Measurements from ENCODE around the gene NEMP1. TPM values are rescaled to one million over a fixed set of nuclear protein-coding genes. Genes with fewer than 3 reads are reported as not detected.

NEMP1 gene
- polyA plus RNA-seq, 1 donor from 2014 or later = 6.8 TPM

DNA sequence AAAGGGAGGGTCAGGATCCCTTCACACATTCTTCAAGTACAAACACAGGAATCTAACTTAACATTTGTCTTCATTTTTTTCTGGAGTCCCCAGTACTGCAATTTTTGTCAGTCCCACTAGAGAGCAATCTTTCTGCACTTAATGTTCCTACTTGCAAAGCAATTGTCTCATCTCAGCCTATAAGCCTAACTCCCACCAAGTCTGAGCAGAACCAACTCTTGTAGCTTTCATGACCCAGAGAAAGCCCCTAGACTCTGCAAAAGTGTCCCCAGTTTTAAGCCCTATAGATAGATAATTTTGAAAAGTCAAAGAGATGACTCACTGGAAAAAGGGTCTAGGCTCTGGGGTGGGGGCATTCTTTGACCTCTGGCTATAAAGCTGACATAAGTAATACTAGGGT, 70.4 kb downstream of the NEMP1 start:
- Histone ChIP-seq H4K20me1 (ENCODE audit: insufficient read depth) (no peaks in the 10 kb centered on the region), H3K4me3 (ENCODE audit: low read length) (no peak overlapping the region), H3K9me2 (ENCODE audit: insufficient read depth, low read length) (no peaks in the 10 kb centered on the region), H3K9me3 (ENCODE audit: low read length) (no peaks in the 10 kb centered on the region), H3K9ac (ENCODE audit: low read length) (no peak overlapping the region), H3K79me2 (replicated peaks; ENCODE audit: insufficient read depth, low read length) (peaks cover 20% of the 10 kb centered on the region), H3K4me2 (ENCODE audit: low read length) (no peak overlapping the region), H3F3A (ENCODE audit: insufficient read depth, low read length, poor library complexity, severe bottlenecking) (no peaks in the 10 kb centered on the region), H2AFZ (ENCODE audit: low read depth, low read length) (no peak overlapping the region), H3K36me3 (ENCODE audit: insufficient read depth, low read length) (no peaks in the 10 kb centered on the region), H3K27me3 (ENCODE audit: insufficient read depth, low read depth, low read length) (no peaks in the 10 kb centered on the region), H3K27ac (ENCODE audit: low read length) (no peak overlapping the region)
- TF ChIP-seq MXI1 (conservative IDR thresholded peaks at IDR 0.05; ENCODE audit: poor library complexity, severe bottlenecking) = no peak
- peak; percentile 76 for TF ChIP-seq SMC3 (conservative IDR thresholded peaks at IDR 0.05; ENCODE audit: poor library complexity)
- TF ChIP-seq, protein P1, sequence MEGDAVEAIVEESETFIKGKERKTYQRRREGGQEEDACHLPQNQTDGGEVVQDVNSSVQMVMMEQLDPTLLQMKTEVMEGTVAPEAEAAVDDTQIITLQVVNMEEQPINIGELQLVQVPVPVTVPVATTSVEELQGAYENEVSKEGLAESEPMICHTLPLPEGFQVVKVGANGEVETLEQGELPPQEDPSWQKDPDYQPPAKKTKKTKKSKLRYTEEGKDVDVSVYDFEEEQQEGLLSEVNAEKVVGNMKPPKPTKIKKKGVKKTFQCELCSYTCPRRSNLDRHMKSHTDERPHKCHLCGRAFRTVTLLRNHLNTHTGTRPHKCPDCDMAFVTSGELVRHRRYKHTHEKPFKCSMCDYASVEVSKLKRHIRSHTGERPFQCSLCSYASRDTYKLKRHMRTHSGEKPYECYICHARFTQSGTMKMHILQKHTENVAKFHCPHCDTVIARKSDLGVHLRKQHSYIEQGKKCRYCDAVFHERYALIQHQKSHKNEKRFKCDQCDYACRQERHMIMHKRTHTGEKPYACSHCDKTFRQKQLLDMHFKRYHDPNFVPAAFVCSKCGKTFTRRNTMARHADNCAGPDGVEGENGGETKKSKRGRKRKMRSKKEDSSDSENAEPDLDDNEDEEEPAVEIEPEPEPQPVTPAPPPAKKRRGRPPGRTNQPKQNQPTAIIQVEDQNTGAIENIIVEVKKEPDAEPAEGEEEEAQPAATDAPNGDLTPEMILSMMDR (IDR thresholded peaks at IDR 0.05; ENCODE audit: poor library complexity, severe bottlenecking) = peak; percentile 84
- TF ChIP-seq POLR2AphosphoS5 (IDR thresholded peaks at IDR 0.05) = no peak
- TF ChIP-seq RAD21 (conservative IDR thresholded peaks at IDR 0.05) = peak; percentile 84

DNA sequence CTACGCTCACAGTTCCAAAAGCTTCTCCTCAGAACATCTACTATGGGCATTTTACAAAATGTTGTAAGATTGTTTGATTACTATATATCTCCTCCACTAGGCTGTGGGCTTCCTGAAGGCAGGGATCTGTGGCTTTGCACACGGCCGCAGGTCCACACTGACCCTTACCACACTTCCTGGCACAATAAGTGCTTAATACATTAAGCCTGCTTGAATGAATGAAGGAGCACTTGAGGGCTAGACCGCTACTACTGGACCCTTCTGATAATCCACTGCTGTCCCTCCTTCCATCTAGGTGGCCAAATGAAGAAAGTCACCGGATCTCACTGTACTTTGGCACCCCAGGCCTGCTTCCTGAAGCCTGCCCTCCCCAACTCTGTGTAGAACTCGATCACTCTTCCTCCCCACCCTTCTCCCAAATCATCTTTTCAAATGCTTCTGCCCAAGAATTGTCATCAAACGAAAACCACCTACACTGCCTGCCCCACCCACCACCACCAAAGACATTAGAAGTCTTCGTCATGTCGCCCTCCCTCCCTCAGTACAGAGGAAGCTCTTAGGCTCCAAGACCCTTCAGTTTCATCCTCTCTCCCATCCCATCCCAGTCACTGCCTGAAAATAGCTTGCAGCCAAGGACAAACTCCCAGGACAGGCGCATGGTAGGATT, 71.6 kb downstream of the NEMP1 start:
- Histone ChIP-seq H3K4me2 (ENCODE audit: low read length) (no peak overlapping the region), H3K79me2 (replicated peaks; ENCODE audit: insufficient read depth, low read length) (peaks cover 29% of the 10 kb centered on the region)

More for the DNA sequence above, 71.6 kb downstream of the NEMP1 start:
- Histone ChIP-seq H3K36me3 (ENCODE audit: insufficient read depth, low read length) (no peaks in the 10 kb centered on the region), H2AFZ (ENCODE audit: low read depth, low read length) (no peak overlapping the region), H3K9ac (ENCODE audit: low read length) (peak overlapping the region; percentile 27), H3K4me3 (ENCODE audit: low read length) (peak overlapping the region; percentile 55), H3K9me2 (ENCODE audit: insufficient read depth, low read length) (no peaks in the 10 kb centered on the region), H3K27me3 (ENCODE audit: insufficient read depth, low read depth, low read length) (no peaks in the 10 kb centered on the region), H3K9me3 (ENCODE audit: low read length) (no peaks in the 10 kb centered on the region), H3K27ac (ENCODE audit: low read length) (no peak overlapping the region), H4K20me1 (ENCODE audit: insufficient read depth) (no peaks in the 10 kb centered on the region), H3F3A (ENCODE audit: insufficient read depth, low read length, poor library complexity, severe bottlenecking) (no peaks in the 10 kb centered on the region)
- TF ChIP-seq EZH2 (IDR thresholded peaks at IDR 0.05; ENCODE audit: borderline replicate concordance, insufficient read depth, low read length, poor library complexity, severe bottlenecking) = no peak
- TF ChIP-seq, protein P2, sequence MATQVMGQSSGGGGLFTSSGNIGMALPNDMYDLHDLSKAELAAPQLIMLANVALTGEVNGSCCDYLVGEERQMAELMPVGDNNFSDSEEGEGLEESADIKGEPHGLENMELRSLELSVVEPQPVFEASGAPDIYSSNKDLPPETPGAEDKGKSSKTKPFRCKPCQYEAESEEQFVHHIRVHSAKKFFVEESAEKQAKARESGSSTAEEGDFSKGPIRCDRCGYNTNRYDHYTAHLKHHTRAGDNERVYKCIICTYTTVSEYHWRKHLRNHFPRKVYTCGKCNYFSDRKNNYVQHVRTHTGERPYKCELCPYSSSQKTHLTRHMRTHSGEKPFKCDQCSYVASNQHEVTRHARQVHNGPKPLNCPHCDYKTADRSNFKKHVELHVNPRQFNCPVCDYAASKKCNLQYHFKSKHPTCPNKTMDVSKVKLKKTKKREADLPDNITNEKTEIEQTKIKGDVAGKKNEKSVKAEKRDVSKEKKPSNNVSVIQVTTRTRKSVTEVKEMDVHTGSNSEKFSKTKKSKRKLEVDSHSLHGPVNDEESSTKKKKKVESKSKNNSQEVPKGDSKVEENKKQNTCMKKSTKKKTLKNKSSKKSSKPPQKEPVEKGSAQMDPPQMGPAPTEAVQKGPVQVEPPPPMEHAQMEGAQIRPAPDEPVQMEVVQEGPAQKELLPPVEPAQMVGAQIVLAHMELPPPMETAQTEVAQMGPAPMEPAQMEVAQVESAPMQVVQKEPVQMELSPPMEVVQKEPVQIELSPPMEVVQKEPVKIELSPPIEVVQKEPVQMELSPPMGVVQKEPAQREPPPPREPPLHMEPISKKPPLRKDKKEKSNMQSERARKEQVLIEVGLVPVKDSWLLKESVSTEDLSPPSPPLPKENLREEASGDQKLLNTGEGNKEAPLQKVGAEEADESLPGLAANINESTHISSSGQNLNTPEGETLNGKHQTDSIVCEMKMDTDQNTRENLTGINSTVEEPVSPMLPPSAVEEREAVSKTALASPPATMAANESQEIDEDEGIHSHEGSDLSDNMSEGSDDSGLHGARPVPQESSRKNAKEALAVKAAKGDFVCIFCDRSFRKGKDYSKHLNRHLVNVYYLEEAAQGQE (IDR thresholded peaks at IDR 0.05; ENCODE audit: borderline replicate concordance) = no peak
